H1 (cell line): ENCODE measurements around the gene SH3YL1. TPM values are rescaled to one million over a fixed set of nuclear protein-coding genes. Genes with fewer than 3 reads are reported as not detected.
A peak's percentile ranks its signal among the peaks of the same experiment; 100 is the strongest.

Source experiments
- CTCF ChIA-PET: fragments of 300-600 bp; sonication (Branson Sonifier 250); formaldehyde crosslinking; loops from one replicate; lab custom pipeline; 2021; ENCODE audit not compliant: partially characterized antibody; lab: Charles Lee
- POLR2A ChIA-PET: fragments of 300-600 bp; sonication (Branson Sonifier 250); formaldehyde crosslinking; loops from one replicate; lab custom pipeline; 2021; ENCODE audit warnings: inconsistent platforms; ENCODE audit not compliant: partially characterized antibody; lab: Charles Lee
- DNase-seq, 2 experiments: peaks; one replicate each; pipeline versions ENCODE4 v3.0.0 to v3.0.0-alpha.2; 2010 to 2022; ENCODE audit warnings: low spot score in 2 of 2, low read depth in 1 of 2, mixed read lengths in 1 of 2
- FAIRE-seq: peaks from 2 replicates; lab custom pipeline; 2011; peaks lifted over from hg19 to GRCh38; lab: Jason Lieb, UNC
- H2AFZ ChIP-seq: 2 replicates; pipeline ENCODE4 v1.8.1; 2012; ENCODE audit warnings: low read length, inconsistent platforms
- H2AK5ac ChIP-seq: 2 replicates; pipeline ENCODE4 v1.6.1; 2013; ENCODE audit warnings: low read depth, low read length
- H2BK120ac ChIP-seq: replicated peaks from 2 replicates; pipeline ENCODE3; 2013; ENCODE audit warnings: low read depth, low read length, inconsistent platforms
- H2BK12ac ChIP-seq: 2 replicates; pipeline ENCODE4 v1.6.1; 2013; ENCODE audit warnings: low read depth, low read length
- H2BK15ac ChIP-seq: 2 replicates; pipeline ENCODE4 v1.6.1; 2013; ENCODE audit warnings: low read length
- H2BK20ac ChIP-seq: 2 replicates; pipeline ENCODE4 v1.6.1; 2013; ENCODE audit warnings: low read length
- H2BK5ac ChIP-seq: 2 replicates; pipeline ENCODE4 v1.6.1; 2013; ENCODE audit warnings: low read depth, low read length
- H3K14ac ChIP-seq: 2 replicates; pipeline ENCODE4 v1.6.1; 2013; ENCODE audit warnings: inconsistent platforms; ENCODE audit not compliant: insufficient read length
- H3K18ac ChIP-seq: 2 replicates; pipeline ENCODE4 v1.6.1; 2013; ENCODE audit warnings: low read length; ENCODE audit errors: extremely low read depth
- H3K23ac ChIP-seq: 2 replicates; pipeline ENCODE4 v1.6.1; 2013; ENCODE audit warnings: inconsistent platforms; ENCODE audit not compliant: insufficient read length
- H3K23me2 ChIP-seq: 2 replicates; pipeline ENCODE4 v1.6.1; 2013; ENCODE audit warnings: low read depth, low read length
- H3K27ac ChIP-seq: 2 replicates; pipeline ENCODE4 v1.6.1; 2011; ENCODE audit warnings: low read depth, low read length, inconsistent platforms
- H3K27me3 ChIP-seq, 4 experiments: replicated peaks in 1 of 4; 1 replicate in 1 of 4; 2 replicates in 3 of 4; pipeline versions ENCODE4 v1.6.1 to v1.8.1; 2011 to 2013; ENCODE audit warnings: low read length in 3 of 4, mild to moderate bottlenecking in 3 of 4, inconsistent platforms in 2 of 4, mixed read lengths in 2 of 4, moderate library complexity in 1 of 4; ENCODE audit not compliant: control insufficient read depth in 3 of 4, insufficient read depth in 3 of 4; ENCODE audit errors: extremely low read depth in 1 of 4
- H3K36me3 ChIP-seq, 4 experiments: 2 replicates each; pipeline versions ENCODE4 v1.6.1 to v1.8.1; 2011 to 2013; ENCODE audit warnings: mild to moderate bottlenecking in 4 of 4, low read length in 3 of 4, moderate library complexity in 2 of 4, control low read depth in 1 of 4, inconsistent platforms in 1 of 4; ENCODE audit not compliant: insufficient read depth in 4 of 4, control insufficient read depth in 2 of 4
- H3K4ac ChIP-seq: replicated peaks from 2 replicates; pipeline ENCODE3; 2013; ENCODE audit warnings: low read length, low read depth, mixed read lengths, inconsistent platforms; ENCODE audit not compliant: insufficient read length
- H3K4me1 ChIP-seq, 4 experiments: replicated peaks in 1 of 4; 1 replicate in 1 of 4; 2 replicates in 3 of 4; pipeline versions ENCODE4 v1.6.1 to v1.8.1; 2011 to 2013; ENCODE audit warnings: low read length in 3 of 4, inconsistent platforms in 2 of 4, mixed read lengths in 1 of 4; ENCODE audit not compliant: insufficient read depth in 4 of 4, control insufficient read depth in 3 of 4
- H3K4me2 ChIP-seq, 2 experiments: 2 replicates each; pipeline versions ENCODE4 v1.6.1 to v1.8.1; 2011 to 2013; ENCODE audit warnings: low read depth in 2 of 2, low read length in 2 of 2, control low read depth in 1 of 2, inconsistent platforms in 1 of 2, mild to moderate bottlenecking in 1 of 2; ENCODE audit not compliant: insufficient read depth in 1 of 2
- H3K4me3 ChIP-seq, 4 experiments: fragments of 200-600, 300-600 bp in 1 of 4; sonication (generic), shearing (Covaris generic), sonication (Bioruptor Twin) in 1 of 4; 2 replicates each; pipeline versions ENCODE4 v1.5.1 to v1.8.1; 2011 to 2016; ENCODE audit warnings: low read length in 4 of 4, low read depth in 3 of 4, control low read depth in 2 of 4, inconsistent platforms in 2 of 4, mild to moderate bottlenecking in 2 of 4, mixed read lengths in 1 of 4, moderate library complexity in 1 of 4; ENCODE audit not compliant: insufficient read depth in 2 of 4; ENCODE audit errors: extremely low read depth in 1 of 4
- H3K56ac ChIP-seq: replicated peaks from 2 replicates; pipeline ENCODE3; 2013; ENCODE audit warnings: low read depth, mild to moderate bottlenecking, mixed read lengths, low read length, inconsistent platforms; ENCODE audit not compliant: insufficient read length
- H3K79me1 ChIP-seq: 2 replicates; pipeline ENCODE4 v1.6.1; 2013; ENCODE audit warnings: low read depth, low read length, control low read depth
- H3K79me2 ChIP-seq, 2 experiments: 2 replicates each; pipeline versions ENCODE4 v1.6.1 to v1.8.1; 2012 to 2013; ENCODE audit warnings: low read length in 2 of 2, mild to moderate bottlenecking in 2 of 2, inconsistent platforms in 1 of 2; ENCODE audit not compliant: insufficient read depth in 2 of 2, control insufficient read depth in 1 of 2
- H3K9ac ChIP-seq, 4 experiments: replicated peaks in 1 of 4; 1 replicate in 1 of 4; 2 replicates in 3 of 4; pipeline versions ENCODE4 v1.6.1 to v1.8.1; 2011 to 2013; ENCODE audit warnings: low read depth in 3 of 4, low read length in 3 of 4, control low read depth in 2 of 4, mild to moderate bottlenecking in 2 of 4, moderate library complexity in 2 of 4, inconsistent platforms in 1 of 4; ENCODE audit errors: extremely low read depth in 1 of 4
- H3K9me3 ChIP-seq, 2 experiments: 2 replicates each; pipeline versions ENCODE4 v1.6.1 to v1.8.1; 2012 to 2013; ENCODE audit warnings: mild to moderate bottlenecking in 2 of 2, moderate library complexity in 2 of 2, control low read depth in 1 of 2, inconsistent platforms in 1 of 2, low read depth in 1 of 2, low read length in 1 of 2, mixed read lengths in 1 of 2; ENCODE audit not compliant: insufficient read depth in 2 of 2
- H4K20me1 ChIP-seq, 2 experiments: replicated peaks in 1 of 2; 2 replicates each; pipeline versions ENCODE3 to v1.8.1; 2011 to 2013; ENCODE audit warnings: inconsistent platforms in 2 of 2, low read length in 2 of 2, mild to moderate bottlenecking in 1 of 2; ENCODE audit not compliant: insufficient read depth in 2 of 2, control insufficient read depth in 1 of 2
- H4K5ac ChIP-seq: 2 replicates; pipeline ENCODE4 v1.6.1; 2013; ENCODE audit warnings: low read length, low read depth, mixed read lengths, inconsistent platforms; ENCODE audit not compliant: insufficient read length
- H4K8ac ChIP-seq: 2 replicates; pipeline ENCODE4 v1.8.0; 2013; ENCODE audit warnings: mild to moderate bottlenecking, moderate library complexity, low read length, inconsistent platforms; ENCODE audit not compliant: insufficient read depth; ENCODE audit errors: extremely low read depth
- H4K91ac ChIP-seq: replicated peaks from 2 replicates; pipeline ENCODE3; 2013; ENCODE audit warnings: low read length, mixed read lengths, inconsistent platforms; ENCODE audit not compliant: insufficient read length
- BACH1 ChIP-seq: IDR thresholded peaks from 2 replicates; pipeline ENCODE4 v1.6.1; 2012; ENCODE audit warnings: low read length, improper control_type of control experiment
- CEBPB ChIP-seq: IDR thresholded peaks from 2 replicates; pipeline ENCODE4 v1.6.1; 2012; ENCODE audit warnings: low read depth, low read length
- EP300 ChIP-seq, 2 experiments: IDR thresholded peaks; 1 replicate in 1 of 2; 2 replicates in 1 of 2; pipeline ENCODE4 v1.6.1; 2011 to 2012; ENCODE audit warnings: low read depth in 2 of 2, low read length in 2 of 2, mild to moderate bottlenecking in 2 of 2, borderline replicate concordance in 1 of 2, inconsistent platforms in 1 of 2, moderate library complexity in 1 of 2
- KDM4A ChIP-seq: IDR thresholded peaks from one replicate; pipeline ENCODE4 v1.7.1; 2012; ENCODE audit warnings: low read depth, mild to moderate bottlenecking, moderate library complexity, low read length, inconsistent platforms; ENCODE audit not compliant: severe bottlenecking
- MAFK ChIP-seq: IDR thresholded peaks from 2 replicates; pipeline ENCODE4 v1.6.1; 2012; ENCODE audit warnings: low read depth, mild to moderate bottlenecking, improper control_type of control experiment, low read length
- PHF8 ChIP-seq: fragments of 200-600 bp; sonication (generic); conservative IDR thresholded peaks from 2 replicates; pipeline ENCODE4 v1.7.1; 2012; ENCODE audit warnings: low read depth, mild to moderate bottlenecking, inconsistent platforms, low read length, moderate library complexity
- RBBP5 ChIP-seq: IDR thresholded peaks from 2 replicates; pipeline ENCODE4 v1.7.1; 2012; ENCODE audit warnings: low read depth, mild to moderate bottlenecking, inconsistent platforms, low read length, moderate library complexity, borderline replicate concordance
- SIN3A ChIP-seq, 2 experiments: IDR thresholded peaks in 1 of 2; conservative IDR thresholded peaks in 1 of 2; 2 replicates each; pipeline ENCODE4 v1.6.1; 2011 to 2012; ENCODE audit warnings: low read length in 2 of 2, improper control_type of control experiment in 1 of 2, low read depth in 1 of 2, mild to moderate bottlenecking in 1 of 2
- WGBS, 2 experiments: shearing (Covaris generic) in 1 of 2; methylation state at CpG; one replicate each; pipeline versions ENCODE4 v1.1.6 to v1.1.7; 2013 to 2015; ENCODE audit warnings: low lambda C conversion rate in 2 of 2, mixed read lengths in 2 of 2, inconsistent platforms in 1 of 2, low coverage in 1 of 2, missing lambda C conversion rate in 1 of 2; ENCODE audit not compliant: insufficient replicate concordance in 2 of 2, insufficient coverage in 1 of 2, insufficient read length in 1 of 2; ENCODE audit errors: extremely low coverage in 1 of 2, missing lambda C conversion rate in 1 of 2; 5-methylcytosine and 5-hydroxymethylcytosine counted together
- polyA plus RNA-seq, 7 experiments: library from polyadenylated mRNA; depleted of rRNA in 3 of 7; stranded (reverse) in 5 of 7; unstranded in 2 of 7; fragments of >200 nt in 5 of 7; fragments of 200-250 nt in 2 of 7; gene quantifications; 1 replicate in 5 of 7; 2 replicates in 1 of 7; 4 replicates in 1 of 7; pipeline versions ENCODE4 v1.2.1 to v1.2.3, GENCODE V29; 2011 to 2013; ENCODE audit warnings: missing spikeins in 2 of 7, mixed read lengths in 2 of 7
- total RNA-seq: library from RNA; stranded (reverse); fragmentation: NEBNext Ultra II Directional; extraction: Animal tissue kit (Norgen Biotek cat#: 25700); gene quantifications from 2 replicates; pipeline ENCODE4 v1.2.1, GENCODE V29; 2021

The SH3YL1 gene
- total and polyA plus RNA-seq, 2 of the 8 experiments (the other 6 are each of a cell fraction or from before 2014, with no cell fraction given): 13.6 to 37.2 TPM

DNA sequence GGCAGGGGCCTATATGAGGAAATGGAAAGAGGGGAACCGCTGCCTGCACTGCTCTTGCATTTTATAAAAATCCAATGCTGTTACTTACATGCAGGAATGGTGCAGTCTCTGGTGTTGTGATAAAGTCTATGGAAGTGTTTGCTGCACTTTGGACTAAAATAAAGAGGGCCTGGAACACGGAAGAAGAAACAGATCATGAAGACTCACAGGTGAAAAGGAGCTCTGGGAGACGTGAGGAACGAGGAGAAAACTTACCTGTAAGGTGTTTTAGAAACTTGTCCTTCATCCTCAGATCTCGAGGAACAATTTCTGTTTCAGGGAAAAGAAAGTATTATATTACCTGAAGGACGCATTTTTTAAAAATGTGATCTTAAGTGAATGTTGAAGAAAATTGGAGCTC is 22.2 kb upstream of the SH3YL1 start:
- CTCF ChIA-PET: interaction anchor here (1.1 to 5.1 kb wide), 3 partner anchors 13 to 267 kb away, joined by 3 to 28 read pairs (median 4); no protein-coding TSS in a partner anchor
- peaks cover 0 to 15% (median 5%) of the 10 kb centered on the region in 4 experiments; a peak in 4 of 8 replicates for H3K36me3 ChIP-seq
- H3K18ac ChIP-seq: no peak overlapping the region
- no peak overlapping the region for H2BK120ac ChIP-seq
- TF ChIP-seq MAFK: no peak
- no peak for TF ChIP-seq CEBPB
- TF ChIP-seq EP300 (IDR thresholded peaks at IDR 0.05; ENCODE audit: borderline replicate concordance in 1 of 2, low read depth in 2 of 2, low read length in 2 of 2): no peak
- TF ChIP-seq SIN3A (conservative IDR thresholded peaks at IDR 0.05 in 1 of 2, IDR thresholded peaks at IDR 0.05 in 1 of 2; ENCODE audit: low read depth in 1 of 2, low read length in 2 of 2): no peak
- no peak for TF ChIP-seq KDM4A
- no peak for TF ChIP-seq BACH1
- TF ChIP-seq RBBP5: no peak
- no peak for TF ChIP-seq PHF8
- H3K4me3 ChIP-seq: peak overlapping the region in 1 of 4 experiments; percentile 70; a peak in 1 of 8 replicates
- no peak overlapping the region for H3K56ac ChIP-seq
- H4K20me1 ChIP-seq: peaks cover 2 to 10% of the 10 kb centered on the region in 2 experiments
- no peak overlapping the region for H3K14ac ChIP-seq
- no peak for FAIRE-seq
- H3K9ac ChIP-seq: no peak overlapping the region
- H4K5ac ChIP-seq: no peak overlapping the region
- peak overlapping the region; percentile 70; the same call in 1 of the 2 replicates for H2BK12ac ChIP-seq
- no peak overlapping the region for H3K27ac ChIP-seq
- no peak overlapping the region for H3K4ac ChIP-seq
- H2AK5ac ChIP-seq: no peak overlapping the region; the same call in 1 of the 2 replicates
- H3K79me2 ChIP-seq: no peaks in the 10 kb centered on the region
- H3K79me1 ChIP-seq: no peaks in the 10 kb centered on the region
- H4K8ac ChIP-seq: no peak overlapping the region
- peaks cover 9 to 47% (median 32%) of the 10 kb centered on the region in 4 experiments for H3K27me3 ChIP-seq
- peak overlapping the region; percentile 38 to 85; a peak in 2 of 4 replicates for H3K4me2 ChIP-seq
- POLR2A ChIA-PET: interaction anchor here (0.5 to 2.1 kb wide), 6 partner anchors 10 to 781 kb away, joined by 3 to 6 read pairs (median 4); no protein-coding TSS in a partner anchor
- 67% methylated on average over 6 of the region's 6 CpGs; no CpG with 5 or more reads in 1 of the 2 experiments for WGBS, 2 experiments
- H4K91ac ChIP-seq: no peak overlapping the region
- peaks cover 6 to 29% (median 20%) of the 10 kb centered on the region in 4 experiments for H3K4me1 ChIP-seq
- H3K23ac ChIP-seq: no peak overlapping the region
- no peaks in the 10 kb centered on the region for H3K9me3 ChIP-seq
- no peak for DNase-seq
- no peak overlapping the region; the same call in 1 of the 2 replicates for H2BK5ac ChIP-seq
- H2BK15ac ChIP-seq: no peak overlapping the region
- peaks cover 8% of the 10 kb centered on the region; the same call in 1 of the 2 replicates for H3K23me2 ChIP-seq
- no peak overlapping the region for H2BK20ac ChIP-seq
- H2AFZ ChIP-seq: no peak overlapping the region
